GM12891 (cell line): ENCODE measurements around the gene CHCHD10.

Source experiments
- DNase-seq: peaks from one replicate; pipeline ENCODE4 v3.0.0; 2011; ENCODE audit warnings: low spot score; ENCODE audit not compliant: insufficient read length
- FAIRE-seq: peaks from 2 replicates; lab custom pipeline; 2011; peaks lifted over from hg19 to GRCh38; lab: Jason Lieb, UNC
- PAX5 ChIP-seq: IDR thresholded peaks from 2 replicates; pipeline ENCODE4 v1.6.1; 2011; ENCODE audit warnings: low read length, moderate library complexity, mild to moderate bottlenecking; ENCODE audit not compliant: insufficient read depth, severe bottlenecking
- POLR2A ChIP-seq: IDR thresholded peaks from 2 replicates; pipeline ENCODE4 v1.6.1; 2011; ENCODE audit warnings: low read depth, low read length, control low read depth
- POLR2AphosphoS5 ChIP-seq: IDR thresholded peaks from 2 replicates; pipeline ENCODE4 v1.6.1; 2011; ENCODE audit warnings: low read depth, low read length, control low read depth
- POU2F2 ChIP-seq: IDR thresholded peaks from 2 replicates; pipeline ENCODE4 v1.6.1; 2011; ENCODE audit warnings: low read depth, mild to moderate bottlenecking, control low read depth, low read length, moderate library complexity
- SPI1 ChIP-seq: IDR thresholded peaks from 2 replicates; pipeline ENCODE4 v1.6.1; 2011; ENCODE audit warnings: low read depth, low read length, control low read depth
- TAF1 ChIP-seq: IDR thresholded peaks from 2 replicates; pipeline ENCODE4 v1.6.1; 2011; ENCODE audit warnings: low read depth, low read length, control low read depth

CHCHD10 gene

DNA sequence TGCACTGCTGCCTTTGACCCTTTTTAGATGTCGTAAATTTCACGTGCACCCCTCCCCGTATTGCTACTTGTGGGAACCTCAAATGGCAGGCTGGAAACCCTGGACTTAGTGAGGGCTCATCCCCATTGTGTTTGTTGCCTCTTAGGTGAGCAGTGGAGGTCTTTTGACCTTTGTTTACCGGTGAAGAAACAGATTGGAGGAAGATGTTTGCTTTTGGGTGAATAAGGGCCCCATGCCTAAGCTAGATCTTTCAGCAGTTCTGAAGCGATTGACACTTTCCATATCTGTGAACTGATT, 19.8 kb upstream of the CHCHD10 start:
- DNase-seq (no peak), FAIRE-seq (no peak)
- no peak for TF ChIP-seq POLR2A
- no peak for TF ChIP-seq TAF1
- TF ChIP-seq PAX5: no peak
- no peak for TF ChIP-seq POU2F2
- no peak for TF ChIP-seq POLR2AphosphoS5
- TF ChIP-seq SPI1: no peak

DNA sequence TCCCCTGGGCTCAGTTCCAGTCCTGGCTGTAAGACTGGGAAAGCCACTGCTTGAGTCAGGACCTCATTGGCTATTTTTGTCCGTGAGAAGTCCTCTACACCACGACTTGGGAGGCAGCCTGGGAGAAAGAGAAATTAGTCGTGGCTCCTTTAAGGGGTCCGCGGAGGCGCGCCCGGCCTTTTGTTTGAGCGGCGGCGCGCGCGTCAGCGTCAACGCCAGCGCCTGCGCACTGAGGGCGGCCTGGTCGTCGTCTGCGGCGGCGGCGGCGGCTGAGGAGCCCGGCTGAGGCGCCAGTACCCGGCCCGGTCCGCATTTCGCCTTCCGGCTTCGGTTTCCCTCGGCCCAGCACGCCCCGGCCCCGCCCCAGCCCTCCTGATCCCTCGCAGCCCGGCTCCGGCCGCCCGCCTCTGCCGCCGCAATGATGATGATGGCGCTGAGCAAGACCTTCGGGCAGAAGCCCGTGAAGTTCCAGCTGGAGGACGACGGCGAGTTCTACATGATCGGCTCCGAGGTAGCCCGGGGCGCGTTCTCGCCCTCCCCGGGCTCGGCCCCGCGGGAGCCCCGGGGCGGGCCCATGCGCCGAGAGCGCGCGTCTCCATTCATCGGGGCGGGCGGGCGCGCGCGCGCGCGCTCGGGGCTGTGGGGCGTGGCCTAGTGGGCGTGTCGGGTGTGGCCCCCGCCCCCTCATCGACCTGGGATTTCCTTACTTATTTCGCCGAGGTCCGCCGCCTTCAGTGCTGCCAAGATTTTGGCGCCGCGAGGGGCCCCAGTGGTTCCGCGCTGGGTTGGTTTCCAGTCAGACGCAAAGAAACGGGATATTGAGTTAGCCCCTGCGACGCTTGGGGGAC, 19.2 kb upstream of the CHCHD10 start, which contains the start of gene SMARCB1:
SMARCB1 (plus strand) TSS at position 215 of the 848 bp plus-strand sequence; CDS start at position 419, 204 bp downstream.
- DNase-seq (peak; percentile 96), FAIRE-seq (peak; percentile 94)
- TF ChIP-seq POLR2A: no peak
- no peak for TF ChIP-seq POLR2AphosphoS5
- TF ChIP-seq TAF1: no peak
- TF ChIP-seq SPI1: no peak
- no peak for TF ChIP-seq POU2F2
- no peak for TF ChIP-seq PAX5

DNA sequence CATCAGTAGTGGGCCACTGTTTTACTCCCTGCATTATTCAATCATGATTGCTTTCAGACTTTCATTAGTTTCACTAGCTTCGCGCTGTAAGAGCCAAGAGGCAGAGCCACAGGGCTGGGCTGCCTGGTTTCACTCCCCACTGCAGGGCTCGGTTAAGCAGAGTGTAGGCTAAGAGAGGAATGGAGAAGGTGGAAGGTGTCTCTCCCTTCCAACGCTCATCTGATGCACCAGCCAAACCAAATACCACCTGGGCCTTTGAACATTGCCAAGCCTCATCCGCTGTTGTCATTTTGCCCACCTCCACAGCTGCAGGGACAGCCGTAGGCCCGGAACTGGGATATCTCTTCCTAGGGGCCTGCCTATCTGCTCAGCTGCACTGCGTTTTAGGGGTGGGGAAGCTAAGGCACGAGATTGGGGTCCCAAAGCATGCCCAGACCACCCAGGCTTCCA, 18.5 kb upstream of the CHCHD10 start:
- DNase-seq (no peak), FAIRE-seq (no peak)
- TF ChIP-seq POLR2AphosphoS5 (no peak), POU2F2 (no peak), PAX5 (no peak), SPI1 (no peak), POLR2A (no peak), TAF1 (no peak)

DNA sequence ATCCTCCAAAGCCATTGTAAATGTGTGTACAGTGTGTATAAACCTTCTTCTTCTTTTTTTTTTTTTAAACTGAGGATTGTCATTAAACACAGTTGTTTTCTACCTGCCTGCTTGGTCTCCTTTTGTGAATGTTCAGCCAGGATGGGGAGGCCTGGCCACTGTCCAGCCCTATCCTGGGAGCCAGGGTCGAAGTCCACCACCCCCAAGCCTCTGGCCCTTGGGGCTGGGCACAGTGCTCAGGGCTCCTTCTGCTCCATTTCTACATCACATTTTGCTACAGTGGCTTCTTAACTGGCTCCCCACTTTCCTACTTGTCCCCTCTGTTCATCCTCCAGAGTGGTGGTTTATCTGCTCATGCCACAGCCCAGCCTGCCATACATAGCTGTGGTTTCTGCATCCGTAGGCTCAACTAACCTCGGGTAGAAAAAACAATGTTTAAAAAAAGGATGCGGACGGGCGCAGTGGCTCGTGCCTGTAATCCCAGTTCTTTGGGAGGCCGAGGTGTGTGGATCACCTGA, 16.5 kb upstream of the CHCHD10 start:
- TF ChIP-seq PAX5 (no peak), TAF1 (no peak), SPI1 (no peak), POLR2A (no peak), POU2F2 (no peak), POLR2AphosphoS5 (no peak)
- no peak for FAIRE-seq
- no peak for DNase-seq

DNA sequence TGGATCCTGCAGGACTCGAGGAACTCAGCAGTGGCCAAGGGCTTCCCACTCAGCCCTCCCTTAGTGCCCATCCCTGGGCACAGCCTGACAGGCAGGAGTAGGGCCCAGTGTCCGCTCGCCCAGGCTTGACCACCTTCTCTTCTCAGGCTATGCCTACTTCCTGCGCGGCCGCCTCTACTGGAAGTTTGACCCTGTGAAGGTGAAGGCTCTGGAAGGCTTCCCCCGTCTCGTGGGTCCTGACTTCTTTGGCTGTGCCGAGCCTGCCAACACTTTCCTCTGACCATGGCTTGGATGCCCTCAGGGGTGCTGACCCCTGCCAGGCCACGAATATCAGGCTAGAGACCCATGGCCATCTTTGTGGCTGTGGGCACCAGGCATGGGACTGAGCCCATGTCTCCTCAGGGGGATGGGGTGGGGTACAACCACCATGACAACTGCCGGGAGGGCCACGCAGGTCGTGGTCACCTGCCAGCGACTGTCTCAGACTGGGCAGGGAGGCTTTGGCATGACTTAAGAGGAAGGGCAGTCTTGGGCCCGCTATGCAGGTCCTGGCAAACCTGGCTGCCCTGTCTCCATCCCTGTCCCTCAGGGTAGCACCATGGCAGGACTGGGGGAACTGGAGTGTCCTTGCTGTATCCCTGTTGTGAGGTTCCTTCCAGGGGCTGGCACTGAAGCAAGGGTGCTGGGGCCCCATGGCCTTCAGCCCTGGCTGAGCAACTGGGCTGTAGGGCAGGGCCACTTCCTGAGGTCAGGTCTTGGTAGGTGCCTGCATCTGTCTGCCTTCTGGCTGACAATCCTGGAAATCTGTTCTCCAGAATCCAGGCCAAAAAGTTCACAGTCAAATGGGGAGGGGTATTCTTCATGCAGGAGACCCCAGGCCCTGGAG, 15.7 kb upstream of the CHCHD10 start:
- DNase-seq (no peak), FAIRE-seq (no peak)
- TF ChIP-seq POLR2A: no peak

DNA sequence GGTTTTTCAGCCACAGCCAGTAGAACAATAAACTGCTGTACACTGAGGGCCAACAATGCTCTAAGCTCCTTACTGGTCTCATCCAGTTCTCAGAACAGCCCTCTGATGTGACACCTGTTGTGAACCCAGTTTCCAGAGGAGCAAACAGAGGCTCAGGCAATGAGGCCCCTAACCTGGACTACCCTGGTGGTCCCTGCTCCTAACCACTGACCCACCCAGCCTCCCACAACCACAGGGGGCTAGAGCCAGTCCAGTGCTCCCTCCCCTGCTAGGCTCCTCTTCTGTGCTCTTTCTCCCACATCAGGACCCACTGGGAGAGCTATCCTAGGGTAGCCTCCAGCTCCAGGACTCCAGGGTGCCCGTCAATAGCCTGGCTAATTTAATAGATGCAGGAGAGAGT, 14.9 kb upstream of the CHCHD10 start:
- TF ChIP-seq SPI1 (no peak), POLR2A (no peak), POU2F2 (no peak), POLR2AphosphoS5 (no peak), TAF1 (no peak), PAX5 (no peak)
- FAIRE-seq (no peak), DNase-seq (no peak)

DNA sequence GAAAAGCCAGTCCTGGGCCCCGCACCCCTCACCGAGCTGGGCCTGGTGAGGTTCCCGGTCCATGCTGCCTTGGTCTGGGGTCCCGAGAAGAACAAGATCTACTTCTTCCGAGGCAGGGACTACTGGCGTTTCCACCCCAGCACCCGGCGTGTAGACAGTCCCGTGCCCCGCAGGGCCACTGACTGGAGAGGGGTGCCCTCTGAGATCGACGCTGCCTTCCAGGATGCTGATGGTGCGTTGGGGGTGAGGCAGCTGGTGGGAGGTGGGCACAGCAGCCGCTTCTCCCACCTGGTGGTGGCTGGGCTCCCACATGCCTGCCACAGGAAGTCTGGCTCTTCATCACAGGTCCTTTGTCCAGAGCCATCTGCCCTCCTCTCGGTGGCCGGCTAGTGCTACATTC, 14.5 kb upstream of the CHCHD10 start:
- DNase-seq: no peak
- FAIRE-seq: no peak
- TF ChIP-seq POU2F2: no peak
- TF ChIP-seq POLR2AphosphoS5: no peak
- TF ChIP-seq PAX5: no peak
- TF ChIP-seq POLR2A: no peak
- TF ChIP-seq SPI1: no peak
- no peak for TF ChIP-seq TAF1

- DNase-seq (no peak), FAIRE-seq (no peak)
- TF ChIP-seq POU2F2 (no peak), POLR2AphosphoS5 (no peak), POLR2A (no peak), PAX5 (no peak), SPI1 (no peak)
These were observed 13.9 kb upstream of the CHCHD10 start for GRCh38 chr22:23781511-23782183.

DNA sequence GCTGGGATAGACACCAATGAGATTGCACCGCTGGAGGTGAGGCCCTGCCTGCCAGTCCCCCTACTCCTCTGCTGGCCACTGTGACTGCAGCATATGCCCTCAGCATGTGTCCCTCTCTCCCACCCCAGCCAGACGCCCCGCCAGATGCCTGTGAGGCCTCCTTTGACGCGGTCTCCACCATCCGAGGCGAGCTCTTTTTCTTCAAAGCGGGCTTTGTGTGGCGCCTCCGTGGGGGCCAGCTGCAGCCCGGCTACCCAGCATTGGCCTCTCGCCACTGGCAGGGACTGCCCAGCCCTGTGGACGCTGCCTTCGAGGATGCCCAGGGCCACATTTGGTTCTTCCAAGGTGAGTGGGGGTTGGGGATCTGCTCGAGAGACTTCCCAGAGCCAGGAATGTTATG, 13.3 kb upstream of the CHCHD10 start:
- no peak for FAIRE-seq
- TF ChIP-seq POLR2AphosphoS5 (no peak), POLR2A (no peak), POU2F2 (no peak), TAF1 (no peak)
- DNase-seq: no peak
